Fibroblast of villous mesenchyme (primary cell): ENCODE data around the gene CDIP1. TPM values are rescaled to one million over a fixed set of nuclear protein-coding genes. Genes with fewer than 3 reads are reported as not detected.
A peak's percentile ranks its signal among the peaks of the same experiment; 100 is the strongest.

Source experiments
- DNase-seq: peaks from one replicate; pipeline ENCODE4 v3.0.0-alpha.2; 2010; ENCODE audit warnings: low read depth
- H3K4me3 ChIP-seq: 2 replicates; pipeline ENCODE4 v1.5.1; 2011; ENCODE audit warnings: low read depth, mild to moderate bottlenecking, low read length
- total RNA-seq: library from RNA; depleted of rRNA; stranded (reverse); fragments of >200 nt; gene quantifications from 2 replicates; pipeline ENCODE4 v1.2.3, GENCODE V29; 2012
- TF ChIP-seq, protein P1 (sequence below): IDR thresholded peaks from 2 replicates; pipeline ENCODE4 v1.5.1; 2012; ENCODE audit warnings: low read depth, mild to moderate bottlenecking, low read length; ENCODE audit not compliant: insufficient read depth

The CDIP1 gene
- total RNA-seq, 1 donor: 16.8 TPM

DNA sequence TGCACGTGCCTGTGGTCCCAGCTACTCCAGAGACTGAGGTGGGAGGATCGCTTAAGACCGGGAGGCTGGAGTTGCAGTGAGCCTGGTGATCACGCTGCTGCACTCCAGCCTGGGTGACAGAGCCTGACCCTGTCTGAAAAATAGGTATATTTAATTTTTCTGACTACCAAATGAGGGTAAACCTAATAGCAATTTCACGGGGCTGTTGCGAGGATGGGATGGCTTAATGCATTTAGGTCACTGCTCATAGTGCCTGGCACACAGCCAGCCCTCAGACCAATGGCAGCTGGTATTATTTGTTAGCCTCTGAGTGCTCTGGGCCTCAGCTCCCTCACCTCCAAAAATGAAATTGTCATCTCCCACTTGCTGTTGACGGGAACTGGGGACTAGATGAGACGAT lies 5.9 kb upstream of the CDIP1 start:
- TF ChIP-seq, protein P1, sequence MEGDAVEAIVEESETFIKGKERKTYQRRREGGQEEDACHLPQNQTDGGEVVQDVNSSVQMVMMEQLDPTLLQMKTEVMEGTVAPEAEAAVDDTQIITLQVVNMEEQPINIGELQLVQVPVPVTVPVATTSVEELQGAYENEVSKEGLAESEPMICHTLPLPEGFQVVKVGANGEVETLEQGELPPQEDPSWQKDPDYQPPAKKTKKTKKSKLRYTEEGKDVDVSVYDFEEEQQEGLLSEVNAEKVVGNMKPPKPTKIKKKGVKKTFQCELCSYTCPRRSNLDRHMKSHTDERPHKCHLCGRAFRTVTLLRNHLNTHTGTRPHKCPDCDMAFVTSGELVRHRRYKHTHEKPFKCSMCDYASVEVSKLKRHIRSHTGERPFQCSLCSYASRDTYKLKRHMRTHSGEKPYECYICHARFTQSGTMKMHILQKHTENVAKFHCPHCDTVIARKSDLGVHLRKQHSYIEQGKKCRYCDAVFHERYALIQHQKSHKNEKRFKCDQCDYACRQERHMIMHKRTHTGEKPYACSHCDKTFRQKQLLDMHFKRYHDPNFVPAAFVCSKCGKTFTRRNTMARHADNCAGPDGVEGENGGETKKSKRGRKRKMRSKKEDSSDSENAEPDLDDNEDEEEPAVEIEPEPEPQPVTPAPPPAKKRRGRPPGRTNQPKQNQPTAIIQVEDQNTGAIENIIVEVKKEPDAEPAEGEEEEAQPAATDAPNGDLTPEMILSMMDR: no peak
- DNase-seq: no peak
- H3K4me3 ChIP-seq: no peak overlapping the region

DNA sequence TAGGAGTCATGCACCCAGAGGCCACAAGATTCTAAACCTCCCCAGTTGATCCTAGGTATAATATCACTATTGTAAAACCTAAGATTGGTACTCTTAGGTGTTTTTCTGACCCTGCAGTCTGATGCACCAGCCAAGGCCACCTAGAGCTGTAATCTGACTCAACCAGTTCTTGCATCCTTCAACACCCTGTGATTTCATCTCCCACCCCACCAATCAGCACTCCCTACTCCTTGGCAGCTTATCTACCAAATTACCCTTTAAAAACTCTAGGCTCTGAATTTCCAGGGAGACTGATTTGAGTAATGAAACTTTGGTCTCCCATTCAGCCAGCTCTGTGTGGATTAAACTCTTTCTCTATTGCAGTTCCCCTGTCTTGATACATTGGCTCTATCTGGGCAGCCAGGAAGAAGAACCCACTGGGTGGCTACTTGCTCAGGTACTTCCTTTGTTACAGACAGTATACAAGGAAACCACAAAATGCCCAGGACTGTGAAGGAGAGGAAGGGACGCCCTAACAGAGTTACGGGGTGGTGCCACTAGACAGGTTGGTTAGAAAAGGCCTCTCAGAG lies 1.2 kb upstream of the CDIP1 start:
- H3K4me3 ChIP-seq: no peak overlapping the region
- TF ChIP-seq, protein P1: no peak
- no peak for DNase-seq

DNA sequence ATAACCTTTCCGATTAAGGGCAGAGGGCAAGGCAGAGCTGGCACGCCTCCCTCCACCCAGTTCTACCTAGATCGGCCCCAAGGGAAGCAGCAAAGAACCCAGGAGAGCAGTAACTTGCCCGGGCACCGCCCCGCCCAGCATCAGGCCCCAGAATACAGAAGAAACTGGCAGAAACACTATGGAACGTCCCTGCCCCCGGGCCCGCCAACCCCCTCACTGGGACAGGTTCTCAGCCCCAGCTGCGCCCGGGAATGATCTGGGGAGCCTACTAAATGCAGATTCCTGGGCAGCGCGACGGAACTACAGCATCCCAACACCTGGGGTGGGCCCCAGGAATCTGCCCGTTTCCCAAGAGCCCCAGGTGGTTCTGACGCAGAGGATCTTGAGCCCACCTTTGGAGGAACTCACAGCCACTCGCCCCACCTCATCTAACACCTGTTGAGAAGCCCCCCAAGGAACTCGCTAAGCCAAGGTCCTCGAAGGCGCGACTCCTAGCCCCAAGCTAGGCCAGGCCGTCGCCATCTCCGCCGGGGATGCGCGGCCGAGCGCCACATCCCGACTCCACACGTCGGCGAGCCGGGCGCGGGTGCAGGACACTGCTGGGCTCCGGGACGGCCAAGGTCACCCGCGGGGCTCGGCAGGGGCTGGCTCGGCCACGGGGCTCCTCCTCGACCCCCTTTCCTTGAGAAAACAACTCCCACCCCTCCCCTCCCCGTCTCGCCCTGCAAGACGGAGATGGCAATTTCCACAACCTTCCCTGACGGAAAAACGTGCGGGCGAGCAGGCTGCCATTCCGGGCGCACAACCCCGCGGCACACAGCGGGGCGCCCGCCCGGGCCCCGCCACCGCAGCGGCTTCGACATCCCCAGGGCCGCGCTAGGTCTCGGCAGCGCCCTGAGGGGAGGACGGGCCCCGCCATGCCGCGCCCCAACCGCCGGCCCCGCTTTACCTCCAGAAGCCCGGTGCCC lies 913 bp downstream of the CDIP1 start:
- DNase-seq: peak; percentile 25
- H3K4me3 ChIP-seq: peak overlapping the region; percentile 72
- TF ChIP-seq, protein P1: no peak

DNA sequence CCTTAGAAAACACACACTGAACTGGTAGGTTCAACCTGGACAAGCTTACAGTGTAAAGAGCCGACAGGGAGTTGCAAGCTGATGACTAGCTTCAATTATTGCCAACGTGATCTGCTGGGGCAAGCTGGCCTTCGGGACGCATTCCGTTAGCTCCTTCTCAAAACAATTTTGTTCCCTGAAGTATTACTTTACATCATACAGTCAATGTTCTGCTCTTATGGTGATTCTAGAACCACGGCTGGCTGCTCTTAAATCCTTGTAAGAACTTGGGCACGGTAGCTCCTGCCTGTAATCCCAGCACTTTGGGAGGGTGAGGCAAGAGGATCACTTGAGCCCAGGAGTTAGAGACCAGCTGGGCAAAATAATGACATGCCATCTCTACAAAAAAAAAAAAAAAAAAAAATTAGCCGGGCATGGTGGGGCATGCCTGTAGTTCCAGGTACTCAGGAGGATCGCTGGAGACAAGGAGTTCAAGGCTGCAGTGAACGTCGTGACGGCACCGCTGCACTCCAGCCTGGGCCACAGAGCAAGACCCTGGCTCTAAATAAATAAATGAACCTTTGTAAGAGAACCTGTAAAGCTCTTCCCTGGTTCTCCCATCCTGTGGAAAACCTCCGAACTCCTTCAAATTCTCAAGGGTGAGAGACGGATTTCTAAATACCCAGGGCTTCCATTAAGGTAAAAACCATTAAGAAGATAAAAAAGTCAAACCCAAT lies 2.0 kb downstream of the CDIP1 start:
- DNase-seq: no peak
- no peak overlapping the region for H3K4me3 ChIP-seq
- TF ChIP-seq, protein P1: no peak

DNA sequence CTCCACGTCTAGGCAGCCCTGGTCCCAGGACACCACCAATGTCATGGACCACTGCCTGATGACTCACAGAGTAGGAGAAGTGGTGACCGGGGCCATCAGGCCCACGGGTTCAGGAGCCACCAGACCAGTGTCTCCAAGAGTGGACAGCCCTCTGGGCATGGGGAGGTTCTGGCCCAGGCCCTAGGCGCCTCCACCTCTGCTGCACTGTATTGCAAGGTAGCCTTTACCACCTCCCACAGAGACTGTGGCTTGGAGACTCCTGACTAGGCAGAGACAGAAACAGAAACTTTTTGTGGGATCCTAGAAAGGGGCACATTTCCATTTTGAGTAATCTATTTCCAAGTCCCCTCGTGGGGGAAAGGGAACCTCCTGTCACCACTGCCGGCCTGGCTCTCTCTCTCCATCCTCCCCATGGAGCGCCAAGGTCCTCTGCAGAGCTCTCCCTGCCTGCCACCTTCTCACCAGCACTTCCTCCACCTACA lies 2.9 kb downstream of the CDIP1 start:
- TF ChIP-seq, protein P1: no peak
- no peak for DNase-seq
- no peak overlapping the region for H3K4me3 ChIP-seq

DNA sequence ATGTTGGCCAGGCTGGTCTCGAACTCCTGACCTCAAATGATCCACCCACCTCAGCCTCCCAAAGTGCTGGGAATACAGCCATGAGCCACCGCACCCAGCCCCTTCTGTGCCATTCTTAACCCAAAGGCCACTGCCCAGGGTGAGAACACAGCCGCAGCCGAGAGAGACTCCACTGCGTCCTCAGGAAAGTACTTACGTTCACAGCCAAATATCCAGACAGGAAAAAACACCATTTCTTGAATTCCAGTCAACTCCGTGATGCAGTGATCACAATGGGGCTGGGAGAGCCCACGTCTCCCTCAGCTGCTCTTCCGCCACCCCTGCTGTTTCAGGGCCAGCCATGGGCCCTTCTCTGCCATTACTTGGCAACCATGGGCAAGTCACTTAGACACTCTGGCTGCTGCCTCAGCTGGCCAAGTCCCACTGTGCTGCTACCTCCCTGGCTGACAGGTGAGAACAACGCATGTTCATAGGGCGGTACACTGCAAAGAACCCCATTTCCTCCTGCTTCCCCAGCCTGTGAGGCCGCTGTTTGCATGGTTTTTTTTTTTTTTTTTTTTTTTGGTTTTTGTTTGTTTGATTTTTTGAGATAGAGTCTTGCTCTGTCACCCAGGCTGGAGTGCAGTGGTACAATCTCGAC lies 4.3 kb downstream of the CDIP1 start:
- no peak overlapping the region for H3K4me3 ChIP-seq
- TF ChIP-seq, protein P1: no peak
- DNase-seq: no peak
